ENCODE data around the gene PLPPR1. TPM values are rescaled to one million over a fixed set of nuclear protein-coding genes. Genes with fewer than 3 reads are reported as not detected.
A peak's percentile ranks its signal among the peaks of the same experiment; 100 is the strongest.

Gene PLPPR1
- total RNA-seq, 2 donors from 2014 or later, result not detected

DNA sequence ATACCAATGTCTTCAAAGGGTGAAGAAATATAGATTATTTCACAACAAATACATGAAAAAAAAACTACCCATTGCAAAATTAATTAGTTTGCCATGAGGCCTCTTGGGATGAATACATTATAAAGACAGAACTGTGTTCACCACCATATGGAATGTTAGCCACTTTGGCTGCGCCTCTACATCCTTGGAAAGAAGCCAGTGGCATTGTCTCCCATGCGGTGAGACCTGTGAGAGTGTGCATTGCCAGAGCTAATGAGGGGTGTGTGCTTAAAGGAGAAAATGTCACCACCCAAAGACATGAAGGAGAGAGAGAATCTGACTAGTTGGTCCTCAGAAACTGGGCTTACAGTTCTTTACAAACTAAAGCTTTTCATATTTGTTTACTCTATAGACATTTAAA lies 110.6 kb downstream of the PLPPR1 start:
- ATAC-seq (no peak), DNase-seq (ENCODE audit: low spot score in 2 of 2) (no peak)
- Mint-ChIP-seq H3K9me3 (peaks cover 0 to 3% of the 10 kb centered on the region in 2 donors), H3K36me3 (no peaks in the 10 kb centered on the region), H3K27ac (no peak overlapping the region)

DNA sequence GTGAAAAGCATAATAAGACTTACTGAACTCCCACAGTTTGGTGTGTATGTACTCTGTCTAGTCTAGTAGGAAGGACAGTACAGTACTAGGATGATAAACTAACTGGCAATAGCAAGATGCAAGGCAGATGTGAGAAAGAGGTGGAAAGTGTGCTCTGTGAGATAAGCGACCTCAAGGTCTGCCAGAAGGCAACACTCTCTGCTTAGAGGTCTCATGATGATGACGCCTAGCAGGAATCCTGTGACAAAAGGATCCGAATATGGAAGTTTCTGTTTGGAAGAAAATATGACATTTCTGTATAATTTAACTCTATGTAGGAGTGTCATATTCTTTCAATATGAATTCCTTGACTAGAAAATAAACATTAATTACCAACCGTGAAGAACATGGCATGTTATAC lies 112.2 kb downstream of the PLPPR1 start:
- ATAC-seq (no peak), DNase-seq (ENCODE audit: low spot score in 2 of 2) (no peak)
- H3K36me3 Mint-ChIP-seq, result no peaks in the 10 kb centered on the region
- H3K27ac Mint-ChIP-seq, result no peak overlapping the region
- H3K9me3 Mint-ChIP-seq, result peaks cover 0 to 3% of the 10 kb centered on the region in 2 donors

DNA sequence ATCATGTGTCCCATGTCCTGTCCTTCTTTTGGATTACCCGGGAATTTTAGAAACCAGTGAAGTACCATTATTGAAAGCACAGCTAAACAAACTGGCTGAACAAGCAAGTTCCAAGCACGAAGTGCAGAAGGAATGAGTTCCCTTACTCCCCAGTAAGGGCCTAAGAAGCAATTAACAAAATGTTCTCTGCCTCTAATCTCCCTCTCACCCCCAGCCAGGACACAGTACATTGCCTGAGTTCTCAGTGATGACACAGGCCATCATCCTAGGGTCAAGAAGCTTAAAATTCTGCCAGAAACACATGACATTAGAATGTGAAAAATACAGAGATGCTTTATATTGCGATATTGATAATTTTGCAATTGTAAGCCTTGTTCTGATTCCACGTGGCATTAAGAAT lies 118.0 kb downstream of the PLPPR1 start:
- ATAC-seq, result no peak
- H3K27ac Mint-ChIP-seq, result no peak overlapping the region
- H3K36me3 Mint-ChIP-seq, result no peaks in the 10 kb centered on the region
- peaks cover 6 to 22% of the 10 kb centered on the region in 2 donors for H3K9me3 Mint-ChIP-seq
- DNase-seq (ENCODE audit: low spot score in 2 of 2), result no peak

DNA sequence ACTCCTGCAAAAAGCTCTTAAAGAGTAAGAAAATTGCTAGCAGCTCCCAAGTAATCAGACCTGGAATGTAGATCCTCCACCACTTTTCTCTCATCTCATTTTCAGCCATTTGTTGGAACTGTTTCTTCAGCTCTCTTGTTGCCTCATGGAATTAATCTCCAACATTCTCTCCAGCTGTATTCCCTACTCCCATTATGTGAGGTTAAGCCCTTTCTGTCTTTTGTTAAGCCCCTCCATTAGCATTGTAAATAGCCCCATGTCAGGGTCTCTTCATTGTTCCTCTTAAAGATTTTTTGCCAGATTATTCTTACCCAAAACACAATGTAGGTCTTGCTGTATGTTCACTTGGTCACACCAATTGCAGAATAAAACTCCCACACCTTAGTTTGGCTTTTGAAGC lies 119.8 kb downstream of the PLPPR1 start:
- H3K36me3 Mint-ChIP-seq, result no peaks in the 10 kb centered on the region
- no peak overlapping the region for H3K27ac Mint-ChIP-seq
- peaks cover 6 to 21% of the 10 kb centered on the region in 2 donors for H3K9me3 Mint-ChIP-seq
- ATAC-seq (no peak), DNase-seq (ENCODE audit: low spot score in 2 of 2) (no peak)

DNA sequence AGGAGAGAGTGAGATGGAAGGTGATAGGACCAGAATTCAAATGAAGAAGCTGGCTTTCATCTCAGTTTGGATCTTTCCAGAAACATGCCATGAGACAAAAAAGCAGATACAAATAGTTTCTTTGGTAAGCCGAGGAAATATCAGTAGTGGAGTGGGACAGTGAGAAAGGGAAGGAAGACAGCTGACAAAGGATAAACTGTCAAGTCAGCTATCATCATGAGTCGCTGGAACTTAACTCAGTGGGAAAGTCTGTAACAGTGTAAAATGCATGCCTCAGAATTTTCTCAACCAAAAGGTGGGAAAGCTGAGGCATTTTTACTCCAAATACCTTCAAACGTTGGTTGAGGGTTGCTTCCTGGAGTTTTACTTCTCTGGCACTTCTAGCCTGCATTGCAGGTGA lies 129.8 kb downstream of the PLPPR1 start:
- H3K9me3 Mint-ChIP-seq, result peaks cover 5% of the 10 kb centered on the region in 2 donors
- H3K27ac Mint-ChIP-seq, result no peak overlapping the region
- DNase-seq (ENCODE audit: low spot score in 2 of 2) (no peak), ATAC-seq (no peak)
- H3K36me3 Mint-ChIP-seq, result no peaks in the 10 kb centered on the region

DNA sequence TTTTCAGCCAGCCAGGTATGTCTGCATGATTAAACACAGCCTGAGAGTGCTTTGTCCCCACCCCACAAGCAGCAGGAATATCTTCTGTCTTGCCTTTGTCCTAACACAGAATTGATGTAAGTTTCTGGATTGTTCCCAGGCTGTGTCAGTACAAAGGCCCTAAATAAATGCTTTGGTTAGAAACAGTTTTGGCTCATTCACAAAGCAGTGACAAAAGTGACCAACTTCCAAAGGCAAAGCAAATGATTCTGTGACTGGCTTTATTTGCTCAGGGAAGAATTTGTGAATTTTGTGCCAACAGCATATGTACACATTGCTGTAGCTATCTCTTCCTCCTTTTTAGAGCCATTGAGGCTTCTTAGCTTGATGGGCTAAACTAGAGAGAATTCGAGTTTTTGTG lies 133.7 kb downstream of the PLPPR1 start:
- Mint-ChIP-seq H3K9me3 (peaks cover 0 to 5% of the 10 kb centered on the region in 2 donors), H3K36me3 (no peaks in the 10 kb centered on the region)
- DNase-seq (ENCODE audit: low spot score in 2 of 2), result no peak

DNA sequence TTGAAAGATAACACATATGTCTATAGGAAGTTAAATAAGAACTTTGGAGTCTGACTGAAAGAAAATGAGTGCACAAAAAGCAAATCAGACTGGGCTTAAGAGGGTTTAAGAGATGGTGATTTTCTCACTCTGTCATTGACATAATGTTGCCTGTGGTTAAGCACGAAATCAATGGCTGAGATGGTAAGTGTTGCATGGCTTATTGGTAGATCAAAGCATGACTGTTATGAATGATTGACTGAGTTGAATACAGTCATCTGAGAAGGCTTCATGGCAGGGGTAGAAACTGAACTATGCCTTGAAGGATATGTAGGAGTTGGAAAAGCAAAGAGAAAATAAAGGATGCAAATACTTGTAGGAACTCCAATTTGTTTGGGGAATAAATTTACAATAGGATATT lies 136.6 kb downstream of the PLPPR1 start:
- DNase-seq (ENCODE audit: low spot score in 2 of 2), result no peak
- ATAC-seq, result no peak
- Mint-ChIP-seq H3K36me3 (no peaks in the 10 kb centered on the region), H3K9me3 (peaks cover 4% of the 10 kb centered on the region in 2 donors), H3K27ac (no peak overlapping the region)

More for the DNA sequence above, 133.7 kb downstream of the PLPPR1 start:
- no peak overlapping the region for H3K27ac Mint-ChIP-seq
- ATAC-seq, result no peak

DNA sequence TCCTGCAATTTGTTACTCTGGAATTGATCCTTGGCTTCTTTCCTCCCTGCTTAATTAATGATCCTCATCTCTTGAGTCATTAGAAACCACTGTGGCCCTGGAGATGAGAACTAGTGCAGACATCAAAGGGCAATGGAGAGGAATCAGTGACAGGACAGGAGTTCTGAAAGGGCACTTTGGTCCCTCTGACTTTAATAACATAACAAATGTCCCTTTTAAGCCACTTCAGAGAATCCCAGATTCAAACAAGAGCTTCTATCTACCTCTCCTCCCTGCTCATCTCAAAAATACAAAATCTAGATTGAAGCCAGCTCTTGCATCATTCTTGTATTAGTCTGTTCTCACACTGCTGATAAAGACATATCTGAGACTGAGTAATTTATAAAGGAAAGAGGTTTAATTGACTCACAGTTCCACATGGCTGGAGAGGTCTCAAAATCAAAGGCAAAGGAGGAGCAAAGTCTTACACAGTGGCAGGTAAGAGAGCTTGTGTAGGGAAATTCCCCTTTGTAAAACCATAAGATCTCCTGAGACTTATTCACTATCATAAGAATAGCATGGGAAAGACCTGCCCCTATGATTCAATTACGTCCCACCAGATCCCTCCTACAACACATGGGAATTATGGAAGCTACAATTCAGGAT lies 139.1 kb downstream of the PLPPR1 start:
- peak in 1 of 2 donors; percentile 60 for ATAC-seq
- Mint-ChIP-seq H3K27ac (no peak overlapping the region), H3K9me3 (peaks cover 4 to 5% of the 10 kb centered on the region in 2 donors), H3K36me3 (no peaks in the 10 kb centered on the region)
- DNase-seq (ENCODE audit: low spot score in 2 of 2), result no peak

DNA sequence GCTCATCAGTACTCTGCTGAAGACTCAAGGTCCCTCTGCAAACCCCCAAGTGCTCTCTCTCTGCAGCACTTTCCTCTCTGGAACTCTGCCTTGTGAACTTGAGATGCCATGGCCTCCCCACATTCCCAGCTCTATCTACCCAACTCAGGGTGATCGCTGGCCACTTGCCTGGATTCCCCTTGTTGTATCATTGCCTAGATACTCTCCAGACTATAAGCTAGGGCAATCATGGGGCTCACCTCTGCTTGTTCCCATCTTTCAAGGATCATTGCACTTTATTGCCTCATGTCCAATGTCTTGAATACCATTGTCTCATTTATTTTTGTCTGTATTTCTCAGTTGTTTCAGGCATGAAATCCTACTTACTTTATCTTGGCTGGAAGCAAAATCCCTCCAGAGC lies 144.1 kb downstream of the PLPPR1 start:
- DNase-seq (ENCODE audit: low spot score in 2 of 2) (no peak), ATAC-seq (no peak)
- H3K9me3 Mint-ChIP-seq, result peaks cover 4 to 5% of the 10 kb centered on the region in 2 donors
- no peaks in the 10 kb centered on the region for H3K36me3 Mint-ChIP-seq
- no peak overlapping the region for H3K27ac Mint-ChIP-seq

DNA sequence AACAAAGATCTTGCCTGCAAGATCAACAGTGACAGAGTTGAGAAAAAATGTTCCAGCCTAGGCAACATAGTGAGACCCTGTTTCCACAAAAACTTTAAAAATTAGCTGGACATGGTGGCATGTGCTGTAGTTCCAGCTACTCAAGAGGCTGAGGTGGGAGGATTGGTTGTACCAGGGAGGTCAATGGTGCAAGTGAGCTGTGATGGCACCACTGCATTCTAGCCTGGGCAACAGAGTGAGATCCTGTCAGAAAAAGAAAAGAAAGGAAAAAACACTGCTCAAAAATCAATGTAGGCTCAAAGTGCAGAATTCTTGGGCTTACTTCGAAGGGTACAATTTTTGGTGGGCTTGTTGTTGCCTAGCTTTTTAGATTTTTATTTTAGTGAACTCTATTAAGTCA lies 145.4 kb downstream of the PLPPR1 start:
- H3K36me3 Mint-ChIP-seq, result no peaks in the 10 kb centered on the region
- peaks cover 4 to 5% of the 10 kb centered on the region in 2 donors for H3K9me3 Mint-ChIP-seq
- ATAC-seq (no peak), DNase-seq (ENCODE audit: low spot score in 2 of 2) (no peak)
- no peak overlapping the region for H3K27ac Mint-ChIP-seq

DNA sequence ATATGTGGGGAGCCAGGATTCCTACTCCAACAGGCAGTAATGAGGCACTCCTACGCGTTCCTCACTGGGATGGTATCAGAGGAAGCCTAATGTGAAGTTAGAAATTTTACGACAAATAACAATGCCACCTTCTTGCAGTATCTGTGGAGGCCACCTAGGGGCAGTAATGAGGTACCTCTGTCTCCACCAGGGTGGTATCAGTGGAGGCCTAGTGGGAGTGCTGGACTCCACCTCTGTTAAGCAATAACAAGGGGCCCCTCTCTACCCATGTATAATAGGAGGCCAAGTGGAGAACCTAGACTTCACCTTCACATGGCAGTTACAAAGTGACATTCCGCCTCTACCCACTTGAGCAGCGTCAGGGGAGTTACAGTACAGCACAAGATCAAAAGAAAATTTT lies 147.9 kb downstream of the PLPPR1 start:
- DNase-seq (ENCODE audit: low spot score in 2 of 2) (no peak), ATAC-seq (no peak)
- Mint-ChIP-seq H3K36me3 (no peaks in the 10 kb centered on the region), H3K27ac (no peak overlapping the region), H3K9me3 (no peaks in the 10 kb centered on the region)

DNA sequence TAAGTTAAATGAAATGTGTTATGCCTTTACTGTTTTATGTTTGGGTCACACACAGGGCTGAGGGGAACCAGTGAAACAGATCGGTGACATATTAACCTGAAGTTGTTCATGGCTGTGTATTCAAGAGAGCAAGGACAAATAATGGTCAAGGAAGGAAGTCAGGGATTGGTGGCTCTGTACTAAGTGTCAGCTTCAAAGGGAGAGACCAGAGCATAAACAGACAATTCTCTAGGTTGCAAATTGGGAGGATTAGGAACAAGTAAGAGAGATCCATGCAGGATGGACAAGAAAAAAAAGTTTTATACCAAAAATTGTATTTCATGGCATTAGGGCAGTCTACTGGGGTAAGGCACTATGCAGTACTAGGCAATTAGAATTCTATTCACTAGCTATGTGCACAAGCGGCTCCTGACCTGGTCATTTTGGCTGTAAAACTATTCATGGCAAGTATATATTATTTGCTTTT lies 156.3 kb downstream of the PLPPR1 start:
- DNase-seq (ENCODE audit: low spot score in 2 of 2) (no peak), ATAC-seq (no peak)
- no peak overlapping the region for H3K27ac Mint-ChIP-seq
- H3K36me3 Mint-ChIP-seq, result no peaks in the 10 kb centered on the region
- peaks cover 0 to 3% of the 10 kb centered on the region in 2 donors for H3K9me3 Mint-ChIP-seq

DNA sequence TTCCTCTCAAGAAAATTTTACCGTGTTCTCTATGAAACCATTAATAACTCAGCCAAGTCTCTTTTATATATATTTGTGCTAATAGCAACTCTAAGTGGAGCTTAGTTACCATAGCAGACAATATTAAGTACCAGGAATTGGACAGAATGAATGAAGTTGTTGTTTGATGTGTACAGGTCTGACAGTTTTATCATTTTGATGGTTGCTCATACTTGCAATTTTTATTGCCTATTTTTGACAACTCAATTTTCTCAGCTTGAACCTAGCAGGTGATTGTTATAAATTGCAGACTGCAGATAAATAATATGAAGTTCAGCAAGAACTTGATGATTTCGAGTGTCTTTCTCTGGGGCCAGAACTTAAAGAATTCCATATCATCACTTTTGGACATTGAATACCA lies 163.2 kb downstream of the PLPPR1 start:
- ATAC-seq, result no peak
- H3K27ac Mint-ChIP-seq, result no peak overlapping the region
- H3K9me3 Mint-ChIP-seq, result no peaks in the 10 kb centered on the region
- no peaks in the 10 kb centered on the region for H3K36me3 Mint-ChIP-seq
- DNase-seq (ENCODE audit: low spot score in 2 of 2), result no peak

DNA sequence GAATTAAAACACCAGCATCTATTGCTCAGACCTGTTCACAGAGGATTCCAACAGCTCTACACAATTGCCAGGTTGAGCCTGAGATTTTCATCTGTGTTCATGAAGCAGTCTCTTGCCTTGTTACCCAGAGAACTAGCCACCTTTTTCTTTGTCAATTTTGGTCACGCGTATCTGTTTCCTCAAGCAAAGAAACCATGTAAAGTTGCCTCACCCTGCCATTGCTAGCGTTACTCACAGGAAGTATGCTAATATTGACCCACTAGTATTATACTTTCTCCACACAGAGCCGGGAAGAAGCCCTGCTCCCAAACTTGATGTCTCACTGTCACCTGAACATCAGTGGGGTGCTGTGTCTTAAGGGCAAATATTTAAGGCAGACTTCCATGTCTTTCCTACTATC lies 168.5 kb downstream of the PLPPR1 start:
- no peak for ATAC-seq

DNA sequence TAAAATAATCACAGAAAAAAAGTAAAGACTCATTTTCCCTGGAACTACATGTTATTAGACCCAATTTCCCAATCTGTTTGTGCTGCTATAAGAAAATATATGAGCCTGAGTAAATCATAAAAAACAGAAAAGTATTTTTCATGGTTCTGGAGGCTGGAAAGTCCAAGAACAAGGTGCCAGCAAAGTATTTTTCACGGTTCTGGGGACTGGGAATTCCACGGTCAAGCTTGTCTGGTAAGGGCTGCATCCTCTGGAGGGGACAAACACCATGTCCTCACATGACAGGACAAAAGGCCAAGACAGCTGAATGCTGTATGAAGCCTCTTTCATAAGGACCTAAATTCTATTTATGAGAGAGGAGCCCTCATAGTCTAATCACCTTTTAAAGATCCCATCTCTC lies 172.3 kb downstream of the PLPPR1 start:
- H3K9me3 Mint-ChIP-seq, result no peaks in the 10 kb centered on the region
- no peak for DNase-seq (ENCODE audit: low spot score in 2 of 2)
- H3K27ac Mint-ChIP-seq, result no peak overlapping the region
- no peaks in the 10 kb centered on the region for H3K36me3 Mint-ChIP-seq
- no peak for ATAC-seq

More for the DNA sequence above, 168.5 kb downstream of the PLPPR1 start:
- Mint-ChIP-seq H3K27ac (no peak overlapping the region), H3K36me3 (no peaks in the 10 kb centered on the region), H3K9me3 (no peaks in the 10 kb centered on the region)
- DNase-seq (ENCODE audit: low spot score in 2 of 2), result no peak

DNA sequence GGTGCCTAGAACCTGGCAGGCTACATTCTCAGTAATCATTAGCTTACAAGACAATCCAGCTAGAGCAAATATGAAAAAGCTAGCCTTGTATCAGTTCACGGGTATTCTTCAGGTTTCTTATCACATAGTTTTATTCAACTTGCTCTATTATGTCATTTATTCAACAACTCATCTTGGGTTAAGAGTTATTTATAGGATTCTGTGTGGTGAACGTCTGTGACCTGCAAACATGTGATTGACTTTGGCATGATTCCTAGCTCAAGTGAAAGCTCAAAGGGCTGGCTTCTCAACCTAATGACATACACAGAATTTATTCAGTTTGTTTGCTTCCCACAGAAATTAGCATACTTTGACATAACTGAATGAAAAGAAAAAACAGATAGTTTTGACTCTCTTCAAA lies 173.1 kb downstream of the PLPPR1 start:
- no peak for ATAC-seq
- no peak for DNase-seq (ENCODE audit: low spot score in 2 of 2)
- no peaks in the 10 kb centered on the region for H3K9me3 Mint-ChIP-seq
- H3K36me3 Mint-ChIP-seq, result no peaks in the 10 kb centered on the region
- H3K27ac Mint-ChIP-seq, result no peak overlapping the region

DNA sequence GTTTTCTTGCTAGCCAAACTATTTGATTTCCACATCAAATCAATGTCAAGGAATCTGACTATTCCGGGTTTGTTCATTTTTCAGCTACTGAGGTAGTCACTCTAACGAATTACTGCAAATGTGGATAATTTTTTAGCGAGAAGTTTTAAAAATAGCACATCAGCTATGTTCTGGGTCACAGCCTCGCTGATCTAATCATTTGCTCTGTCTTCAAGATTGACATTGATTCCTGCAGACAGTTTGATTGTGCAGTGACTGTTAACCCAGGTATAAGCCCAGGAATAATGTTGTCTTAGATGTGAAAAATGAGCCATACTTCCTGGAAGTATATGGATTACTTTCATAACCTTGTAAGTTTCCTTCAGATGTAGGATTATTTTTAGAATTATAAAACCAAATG lies 181.1 kb downstream of the PLPPR1 start:
- Mint-ChIP-seq H3K9me3 (no peaks in the 10 kb centered on the region), H3K27ac (no peak overlapping the region), H3K36me3 (no peaks in the 10 kb centered on the region)
- DNase-seq (ENCODE audit: low spot score in 2 of 2), result no peak
- no peak for ATAC-seq

DNA sequence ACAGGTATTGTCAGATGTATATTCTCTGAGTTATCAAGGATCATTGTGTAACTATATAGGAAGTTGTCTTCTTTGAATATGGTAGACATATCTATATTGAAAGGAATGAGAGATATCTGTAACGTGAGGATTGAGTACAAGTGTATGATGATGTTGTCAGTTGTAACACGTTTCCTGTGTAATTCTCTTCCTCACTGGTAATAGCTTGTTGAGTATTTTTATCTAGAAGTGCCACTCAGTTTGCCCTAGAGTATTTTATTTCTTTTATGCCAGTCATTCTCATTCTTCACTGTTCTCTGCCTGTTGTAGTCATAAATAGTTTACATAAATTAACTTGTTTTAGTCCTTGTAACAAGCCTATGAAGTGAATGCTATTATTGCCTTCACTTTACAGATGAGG lies 184.1 kb downstream of the PLPPR1 start:
- peaks cover 0 to 4% of the 10 kb centered on the region in 2 donors for H3K9me3 Mint-ChIP-seq
- no peak for DNase-seq (ENCODE audit: low spot score in 2 of 2)
- H3K27ac Mint-ChIP-seq, result no peak overlapping the region
- H3K36me3 Mint-ChIP-seq, result no peaks in the 10 kb centered on the region
- ATAC-seq, result no peak

Data from activated naive CD4-positive, alpha-beta T cell treated with anti-CD3 and anti-CD28 coated beads, Interleukin-2, amount 50 U/mL, for 72 hours (primary cell).